Endothelial cell of umbilical vein (primary cell): ENCODE results near the gene NEBL. TPM values are rescaled to one million over a fixed set of nuclear protein-coding genes. Genes with fewer than 3 reads are reported as not detected.

Source experiments
- BruUV-seq: library from RNA; stranded (reverse); fragments of 400-500 nt; replicated peaks from 2 replicates; lab custom pipeline; 2021; lab: Mats Ljungman, UMichigan
- CTCF ChIA-PET: fragments of 300-600, 350-600 bp; sonication (Branson Sonifier 250); formaldehyde crosslinking; loops from one replicate; lab custom pipeline; 2021; ENCODE audit warnings: antibody characterized with exemption, inconsistent platforms; lab: Charles Lee
- POLR2A ChIA-PET: fragments of 300-600, 350-600 bp; sonication (Branson Sonifier 250); formaldehyde crosslinking; loops from one replicate; lab custom pipeline; 2021; ENCODE audit warnings: antibody characterized with exemption, inconsistent platforms; lab: Charles Lee
- DNase-seq: peaks from one replicate; pipeline ENCODE4 v3.0.0-alpha.2; 2011; ENCODE audit warnings: low read depth, low spot score
- FAIRE-seq: peaks from 2 replicates; lab custom pipeline; 2011; peaks lifted over from hg19 to GRCh38; lab: Jason Lieb, UNC
- H2AFZ ChIP-seq: 2 replicates; pipeline ENCODE4 v1.6.0; 2012; ENCODE audit warnings: low read depth, low read length, control low read depth, inconsistent platforms
- H3K27ac ChIP-seq: 2 replicates; pipeline ENCODE4 v1.5.1; 2011; ENCODE audit warnings: low read depth, mild to moderate bottlenecking, control low read depth, low read length, moderate library complexity; ENCODE audit not compliant: insufficient read depth
- H3K27me3 ChIP-seq, 2 experiments: 2 replicates each; pipeline versions ENCODE4 v1.6.0 to v1.6.1; 2011; ENCODE audit warnings: low read length in 2 of 2, mixed read lengths in 1 of 2; ENCODE audit not compliant: control insufficient read depth in 2 of 2, insufficient read depth in 2 of 2
- H3K36me3 ChIP-seq, 2 experiments: 2 replicates in 1 of 2; 3 replicates in 1 of 2; pipeline ENCODE4 v1.5.1; 2011; ENCODE audit warnings: low read length in 2 of 2, mild to moderate bottlenecking in 1 of 2, moderate library complexity in 1 of 2; ENCODE audit not compliant: control insufficient read depth in 2 of 2, insufficient read depth in 2 of 2; ENCODE audit errors: extremely low read depth in 1 of 2
- H3K4me1 ChIP-seq: 3 replicates; pipeline ENCODE4 v1.5.1; 2011; ENCODE audit warnings: mild to moderate bottlenecking, low read length; ENCODE audit not compliant: control insufficient read depth, insufficient read depth; ENCODE audit errors: extremely low read depth
- H3K4me2 ChIP-seq: 2 replicates; pipeline ENCODE4 v1.6.1; 2011; ENCODE audit warnings: low read length, control low read depth, mixed read lengths; ENCODE audit not compliant: insufficient read depth
- H3K4me3 ChIP-seq, 3 experiments: fragments of 200-600 bp in 1 of 3; sonication (generic), shearing (Covaris generic) in 1 of 3; replicated peaks in 1 of 3; 2 replicates each; pipeline ENCODE4 v1.5.1; 2011 to 2016; ENCODE audit warnings: control low read depth in 3 of 3, low read length in 3 of 3, mild to moderate bottlenecking in 2 of 3, inconsistent platforms in 1 of 3, low read depth in 1 of 3, moderate library complexity in 1 of 3; ENCODE audit not compliant: insufficient read depth in 1 of 3
- H3K79me2 ChIP-seq: 2 replicates; pipeline ENCODE4 v1.6.0; 2012; ENCODE audit warnings: low read length, inconsistent platforms; ENCODE audit not compliant: control insufficient read depth, insufficient read depth
- H3K9ac ChIP-seq: replicated peaks from 2 replicates; pipeline ENCODE3; 2011; ENCODE audit warnings: low read length, control low read depth; ENCODE audit not compliant: insufficient read depth; ENCODE audit errors: extremely low read depth
- H3K9me1 ChIP-seq: replicated peaks from 3 replicates; pipeline ENCODE4 v1.6.0; 2011; ENCODE audit warnings: mild to moderate bottlenecking, low read length; ENCODE audit not compliant: control insufficient read depth, insufficient read depth; ENCODE audit errors: extremely low read depth
- H3K9me3 ChIP-seq: replicated peaks from 2 replicates; pipeline ENCODE4 v1.5.1; 2012; ENCODE audit warnings: low read length, inconsistent platforms; ENCODE audit not compliant: control insufficient read depth, insufficient read depth
- H4K20me1 ChIP-seq: replicated peaks from 2 replicates; pipeline ENCODE3; 2011; ENCODE audit warnings: mild to moderate bottlenecking, low read length; ENCODE audit not compliant: control insufficient read depth, insufficient read depth; ENCODE audit errors: extremely low read depth
- EZH2 ChIP-seq: IDR thresholded peaks from 2 replicates; pipeline ENCODE4 v1.6.1; 2012; ENCODE audit warnings: borderline replicate concordance, low read depth, mild to moderate bottlenecking, moderate library complexity, low read length, inconsistent platforms; ENCODE audit not compliant: severe bottlenecking
- FOS ChIP-seq: IDR thresholded peaks from 2 replicates; pipeline ENCODE4 v1.6.1; 2011; ENCODE audit warnings: mild to moderate bottlenecking, low read length, moderate library complexity, borderline replicate concordance; ENCODE audit not compliant: insufficient read depth
- GATA2 ChIP-seq: IDR thresholded peaks from 2 replicates; pipeline ENCODE4 v1.7.0; 2011; ENCODE audit warnings: low read depth, mild to moderate bottlenecking, moderate library complexity, mixed read lengths, low read length; ENCODE audit not compliant: insufficient read length, insufficient read depth
- JUN ChIP-seq: IDR thresholded peaks from 2 replicates; pipeline ENCODE4 v1.6.1; 2011; ENCODE audit warnings: borderline replicate concordance, low read depth; ENCODE audit not compliant: insufficient read length, insufficient read depth
- MYC ChIP-seq: IDR thresholded peaks from one replicate; pipeline ENCODE4 v1.6.1; 2011; ENCODE audit warnings: mild to moderate bottlenecking, low read depth, low read length
- POLR2A ChIP-seq: IDR thresholded peaks from 2 replicates; pipeline ENCODE4 v1.6.1; 2012; ENCODE audit warnings: low read depth, mild to moderate bottlenecking, control low read depth, low read length
- POLR2AphosphoS5 ChIP-seq: IDR thresholded peaks from 2 replicates; pipeline ENCODE4 v1.6.1; 2012; ENCODE audit warnings: low read depth, mild to moderate bottlenecking, control low read depth, low read length, moderate library complexity; ENCODE audit not compliant: insufficient read depth
- dilution Hi-C: fragments of 300-500 bp; cut with MboI; formaldehyde crosslinking; loops from one replicate; pipeline ENCODE4 v1.15.0; 2019; ENCODE audit warnings: low sequenced_read_pairs; ENCODE audit not compliant: extremely low pct_ligation_motif_present
- intact Hi-C: fragments of 100-400 bp; cut with micrococcal nuclease; formaldehyde crosslinking; loops from one replicate; pipeline ENCODE4 v1.10.0; 2022
- polyA plus RNA-seq, 4 experiments: library from polyadenylated mRNA; depleted of rRNA in 3 of 4; stranded (reverse) in 3 of 4; unstranded in 1 of 4; fragments of >200 nt; gene quantifications; 2 replicates each; pipeline versions ENCODE4 v1.2.1 to v1.2.3, GENCODE V29; 2011 to 2012; ENCODE audit warnings: missing spikeins in 1 of 4
- total RNA-seq: library from RNA; stranded (reverse); gene quantifications from 2 replicates; pipeline ENCODE4 v1.2.3, GENCODE V29; 2021
- TF ChIP-seq, protein P1 (sequence below): IDR thresholded peaks from 2 replicates; pipeline ENCODE4 v1.6.1; 2011; ENCODE audit not compliant: insufficient read depth, insufficient read length
- TF ChIP-seq, protein P2 (sequence below), 2 donors: IDR thresholded peaks; 1 replicate in 1 of 2; 2 replicates in 1 of 2; pipeline ENCODE4 v1.5.1; 2011; ENCODE audit warnings: low read length in 2 of 2, mild to moderate bottlenecking in 2 of 2, moderate library complexity in 2 of 2, control low read depth in 1 of 2, inconsistent platforms in 1 of 2, low read depth in 1 of 2; ENCODE audit not compliant: insufficient read depth in 1 of 2; ENCODE audit errors: extremely low read depth in 1 of 2

The NEBL gene
- total and polyA plus RNA-seq, 2 donors (not counting 3 experiments of a cell fraction or from before 2014, with no cell fraction given): 0.17 to 0.66 TPM

DNA sequence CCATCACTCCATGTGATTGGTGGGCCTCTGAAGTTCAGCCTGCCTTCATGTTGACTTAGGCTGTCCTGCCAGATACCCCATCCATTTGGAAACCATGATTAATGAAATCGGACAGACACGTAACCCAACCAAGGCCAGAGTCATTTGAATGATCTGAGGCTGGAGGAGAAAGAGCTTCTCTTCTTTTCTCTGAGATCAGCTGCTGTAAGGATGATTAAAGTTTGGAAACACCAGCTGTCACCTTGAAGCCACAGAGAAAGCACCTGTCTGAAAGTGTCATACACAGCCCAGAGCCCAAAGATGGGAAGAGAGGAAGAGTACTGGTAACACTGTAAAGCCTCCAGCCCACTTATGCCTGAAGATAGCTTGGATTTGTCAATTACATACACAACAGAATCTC, 22.9 kb downstream of the NEBL start:
- POLR2A ChIA-PET: no interaction called here
- Histone ChIP-seq H4K20me1 (no peaks in the 10 kb centered on the region), H3K27ac (no peak overlapping the region), H3K4me1 (no peaks in the 10 kb centered on the region), H2AFZ (no peak overlapping the region), H3K27me3 (no peaks in the 10 kb centered on the region), H3K4me3 (no peak overlapping the region), H3K4me2 (no peak overlapping the region), H3K9me1 (no peaks in the 10 kb centered on the region), H3K79me2 (no peaks in the 10 kb centered on the region), H3K9me3 (no peaks in the 10 kb centered on the region), H3K9ac (no peak overlapping the region), H3K36me3 (no peaks in the 10 kb centered on the region)
- FAIRE-seq (no peak), DNase-seq (no peak)
- dilution Hi-C loops (no loop called here), intact Hi-C loops (no loop called here)
- CTCF ChIA-PET: interaction anchor here (1.5 kb wide), 1 partner anchor 19 kb away, joined by 5 read pairs; no protein-coding TSS in a partner anchor
- TF ChIP-seq, protein P1, sequence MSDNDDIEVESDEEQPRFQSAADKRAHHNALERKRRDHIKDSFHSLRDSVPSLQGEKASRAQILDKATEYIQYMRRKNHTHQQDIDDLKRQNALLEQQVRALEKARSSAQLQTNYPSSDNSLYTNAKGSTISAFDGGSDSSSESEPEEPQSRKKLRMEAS: no peak
- no peak for TF ChIP-seq JUN
- no peak for TF ChIP-seq FOS
- TF ChIP-seq POLR2A: no peak
- TF ChIP-seq, protein P2, sequence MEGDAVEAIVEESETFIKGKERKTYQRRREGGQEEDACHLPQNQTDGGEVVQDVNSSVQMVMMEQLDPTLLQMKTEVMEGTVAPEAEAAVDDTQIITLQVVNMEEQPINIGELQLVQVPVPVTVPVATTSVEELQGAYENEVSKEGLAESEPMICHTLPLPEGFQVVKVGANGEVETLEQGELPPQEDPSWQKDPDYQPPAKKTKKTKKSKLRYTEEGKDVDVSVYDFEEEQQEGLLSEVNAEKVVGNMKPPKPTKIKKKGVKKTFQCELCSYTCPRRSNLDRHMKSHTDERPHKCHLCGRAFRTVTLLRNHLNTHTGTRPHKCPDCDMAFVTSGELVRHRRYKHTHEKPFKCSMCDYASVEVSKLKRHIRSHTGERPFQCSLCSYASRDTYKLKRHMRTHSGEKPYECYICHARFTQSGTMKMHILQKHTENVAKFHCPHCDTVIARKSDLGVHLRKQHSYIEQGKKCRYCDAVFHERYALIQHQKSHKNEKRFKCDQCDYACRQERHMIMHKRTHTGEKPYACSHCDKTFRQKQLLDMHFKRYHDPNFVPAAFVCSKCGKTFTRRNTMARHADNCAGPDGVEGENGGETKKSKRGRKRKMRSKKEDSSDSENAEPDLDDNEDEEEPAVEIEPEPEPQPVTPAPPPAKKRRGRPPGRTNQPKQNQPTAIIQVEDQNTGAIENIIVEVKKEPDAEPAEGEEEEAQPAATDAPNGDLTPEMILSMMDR (IDR thresholded peaks at IDR 0.05; ENCODE audit: extremely low read depth in 1 of 2, insufficient read depth in 1 of 2, low read depth in 1 of 2, low read length in 2 of 2): no peak
- TF ChIP-seq POLR2AphosphoS5: no peak
- no peak for TF ChIP-seq MYC
- TF ChIP-seq EZH2: no peak
- TF ChIP-seq GATA2: no peak
- no TSS peak for BruUV-seq
